ENCODE data around the gene KLHL5.

- TF ChIP-seq CTCF (IDR thresholded peaks at IDR 0.05) (no peak), POLR2A (IDR thresholded peaks at IDR 0.05) (no peak)
Observed at GRCh38 chr4:39169426-39169825, 107.4 kb downstream of the KLHL5 start.
